ENCODE data around the gene CLMN. TPM values are rescaled to one million over a fixed set of nuclear protein-coding genes. Genes with fewer than 3 reads are reported as not detected.

The CLMN gene
- total and polyA plus RNA-seq, 2 of the 13 experiments (the other 11 are each of a cell fraction or from before 2014, with no cell fraction given): 15.1 to 16.7 TPM

- TF ChIP-seq THAP9 (CRISPR knock-in tag; IDR thresholded peaks at IDR 0.05; ENCODE audit: borderline replicate concordance): no peak
- no peak for TF ChIP-seq GRHL1 (CRISPR knock-in tag; conservative IDR thresholded peaks at IDR 0.05)
- TF ChIP-seq ZNF547 (CRISPR knock-in tag; IDR thresholded peaks at IDR 0.05): no peak
- no peak for TF ChIP-seq ATF7-NPFF (CRISPR knock-in tag; IDR thresholded peaks at IDR 0.05; ENCODE audit: low read depth)
- TF ChIP-seq ZNF33B (CRISPR knock-in tag; IDR thresholded peaks at IDR 0.05): no peak
Measured at GRCh38 chr14:95263527-95264231, 56.0 kb downstream of the CLMN start (continued).

DNA sequence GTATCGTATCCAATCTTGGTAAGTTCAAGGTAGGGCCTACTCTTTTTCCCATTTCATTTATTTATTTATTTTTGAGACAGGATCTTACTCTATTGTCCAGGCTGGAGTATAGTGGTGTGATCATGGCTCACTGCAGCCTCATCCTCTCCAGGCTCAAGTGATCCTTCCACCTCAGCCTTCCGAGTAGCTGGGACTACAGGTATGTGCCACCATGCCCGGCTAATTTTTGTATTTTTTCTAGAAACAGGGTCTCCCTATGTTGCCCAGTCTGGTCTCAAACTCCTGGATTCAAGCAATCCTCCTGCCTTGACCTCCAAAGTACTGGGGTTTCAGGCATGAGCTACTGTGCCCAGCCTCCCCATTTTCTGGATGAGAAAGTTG is 57.2 kb downstream of the CLMN start:
- CTCF ChIA-PET (ENCODE audit: low intra/inter-chr PET ratio, low total read pairs): no interaction called here
- FAIRE-seq: no peak
- TF ChIP-seq MEIS2 (CRISPR knock-in tag; IDR thresholded peaks at IDR 0.05): no peak
- TF ChIP-seq ZNF124 (CRISPR knock-in tag; IDR thresholded peaks at IDR 0.05): no peak
- no peak for TF ChIP-seq SRSF4 (IDR thresholded peaks at IDR 0.05; ENCODE audit: low read depth, low read length, poor library complexity, severe bottlenecking)
- no peak for TF ChIP-seq MLLT10 (CRISPR knock-in tag; IDR thresholded peaks at IDR 0.05)
- no peak for TF ChIP-seq ZBTB21 (CRISPR knock-in tag; IDR thresholded peaks at IDR 0.05)
- TF ChIP-seq HDAC1 (CRISPR knock-in tag; IDR thresholded peaks at IDR 0.05): no peak
- no peak for TF ChIP-seq PCBP1 (IDR thresholded peaks at IDR 0.05; ENCODE audit: borderline replicate concordance, low read depth, low read length)
- TF ChIP-seq, protein P1, sequence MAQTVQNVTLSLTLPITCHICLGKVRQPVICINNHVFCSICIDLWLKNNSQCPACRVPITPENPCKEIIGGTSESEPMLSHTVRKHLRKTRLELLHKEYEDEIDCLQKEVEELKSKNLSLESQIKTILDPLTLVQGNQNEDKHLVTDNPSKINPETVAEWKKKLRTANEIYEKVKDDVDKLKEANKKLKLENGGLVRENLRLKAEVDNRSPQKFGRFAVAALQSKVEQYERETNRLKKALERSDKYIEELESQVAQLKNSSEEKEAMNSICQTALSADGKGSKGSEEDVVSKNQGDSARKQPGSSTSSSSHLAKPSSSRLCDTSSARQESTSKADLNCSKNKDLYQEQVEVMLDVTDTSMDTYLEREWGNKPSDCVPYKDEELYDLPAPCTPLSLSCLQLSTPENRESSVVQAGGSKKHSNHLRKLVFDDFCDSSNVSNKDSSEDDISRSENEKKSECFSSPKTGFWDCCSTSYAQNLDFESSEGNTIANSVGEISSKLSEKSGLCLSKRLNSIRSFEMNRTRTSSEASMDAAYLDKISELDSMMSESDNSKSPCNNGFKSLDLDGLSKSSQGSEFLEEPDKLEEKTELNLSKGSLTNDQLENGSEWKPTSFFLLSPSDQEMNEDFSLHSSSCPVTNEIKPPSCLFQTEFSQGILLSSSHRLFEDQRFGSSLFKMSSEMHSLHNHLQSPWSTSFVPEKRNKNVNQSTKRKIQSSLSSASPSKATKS (CRISPR knock-in tag; IDR thresholded peaks at IDR 0.05): no peak
- TF ChIP-seq ZNF138 (CRISPR knock-in tag; IDR thresholded peaks at IDR 0.05; ENCODE audit: low read depth): no peak

More for the DNA sequence above, 57.2 kb downstream of the CLMN start:
- Histone ChIP-seq H3K36me3 (replicated peaks in 1 of 2; ENCODE audit: control insufficient read depth in 1 of 2, insufficient read depth in 2 of 2, low read length in 2 of 2) (no peaks in the 10 kb centered on the region), H3K27ac (ENCODE audit: extremely low read length, insufficient read depth, low read length) (no peak overlapping the region), H3K4me1 (ENCODE audit: insufficient read depth, low read length) (peaks cover 31% of the 10 kb centered on the region), H3K79me2 (ENCODE audit: insufficient read depth, low read length) (peaks cover 3% of the 10 kb centered on the region), H3K9ac (ENCODE audit: insufficient read depth, low read depth, low read length) (no peak overlapping the region), H3K27me3 (ENCODE audit: control insufficient read depth in 1 of 2, insufficient read depth in 2 of 2, low read length in 2 of 2) (no peaks in the 10 kb centered on the region), H2AFZ (ENCODE audit: low read length) (no peak overlapping the region), H4K20me1 (ENCODE audit: insufficient read depth, low read length) (no peaks in the 10 kb centered on the region), H3K4me3 (replicated peaks in 1 of 3; ENCODE audit: insufficient read depth in 1 of 3, low read depth in 2 of 3, low read length in 3 of 3) (no peak overlapping the region), H3K9me3 (ENCODE audit: low read length) (no peaks in the 10 kb centered on the region), H3K4me2 (ENCODE audit: low read depth, low read length) (no peak overlapping the region)
- intact Hi-C loops (cut with micrococcal nuclease; ENCODE audit: unreplicated experiment): no loop called here
- ATAC-seq (no peak), DNase-seq (ENCODE audit: low spot score) (no peak)
- in situ Hi-C loops (cut with HindIII; ENCODE audit: extremely low pct_ligation_motif_present, low pct_unique_long_range_greater_than_20kb): no loop called here
- WGBS (ENCODE audit: low lambda C conversion rate): 94% methylated on average over 3 of the region's 3 CpGs
- POLR2A ChIA-PET: no interaction called here
- BruUV-seq (replicated peaks): no TSS peak

Measured in HepG2 (cell line).